KOPT-K1 (cell line): ENCODE results near the gene PLEKHA6.

ENCODE experiments used
- H3K27ac ChIP-seq: fragments of 200-600 bp; sonication (generic); 2 replicates; pipeline ENCODE4 v1.5.1; 2016; ENCODE audit warnings: antibody characterized with exemption, mild to moderate bottlenecking, low read depth, low read length; ENCODE audit not compliant: poor library complexity, severe bottlenecking
- H3K36me3 ChIP-seq: fragments of 200-600 bp; sonication (generic); 2 replicates; pipeline ENCODE4 v1.5.1; 2017; ENCODE audit warnings: antibody characterized with exemption, mild to moderate bottlenecking, low read length, moderate library complexity; ENCODE audit not compliant: insufficient read depth
- H3K9me3 ChIP-seq: fragments of 200-600 bp; sonication (generic); 2 replicates; pipeline ENCODE4 v1.5.1; 2017; ENCODE audit warnings: antibody characterized with exemption, low read length, mild to moderate bottlenecking; ENCODE audit not compliant: insufficient read depth, poor library complexity, severe bottlenecking

The PLEKHA6 gene

DNA sequence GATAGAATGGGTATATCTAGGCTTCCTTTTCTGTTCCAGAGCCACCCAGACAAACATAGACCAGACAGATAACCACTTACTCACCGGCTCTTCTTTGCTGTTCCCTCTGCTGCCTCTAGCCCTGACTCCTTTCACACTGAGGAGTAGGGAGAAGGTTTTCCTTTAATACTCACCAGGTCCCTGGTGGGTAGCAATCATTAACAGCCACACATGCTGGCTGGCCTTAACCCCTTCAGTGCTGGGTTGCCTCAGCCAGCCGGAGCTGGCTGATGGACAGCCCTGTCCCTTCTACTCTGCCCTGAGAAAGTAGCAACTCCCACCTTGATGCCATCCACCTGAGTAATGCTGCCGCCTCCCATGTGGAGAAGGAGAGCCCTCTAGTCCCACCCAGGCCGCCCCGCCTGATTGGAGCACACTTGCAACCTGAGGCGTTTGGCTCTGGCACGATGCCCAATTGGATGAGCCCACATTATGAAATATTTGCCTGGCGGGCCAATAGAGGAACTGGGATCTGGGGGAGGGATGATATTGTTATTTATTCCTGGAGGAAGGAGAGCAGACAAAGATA is 71.6 kb downstream of the PLEKHA6 start:
- Histone ChIP-seq H3K27ac (no peak overlapping the region), H3K36me3 (no peaks in the 10 kb centered on the region)

DNA sequence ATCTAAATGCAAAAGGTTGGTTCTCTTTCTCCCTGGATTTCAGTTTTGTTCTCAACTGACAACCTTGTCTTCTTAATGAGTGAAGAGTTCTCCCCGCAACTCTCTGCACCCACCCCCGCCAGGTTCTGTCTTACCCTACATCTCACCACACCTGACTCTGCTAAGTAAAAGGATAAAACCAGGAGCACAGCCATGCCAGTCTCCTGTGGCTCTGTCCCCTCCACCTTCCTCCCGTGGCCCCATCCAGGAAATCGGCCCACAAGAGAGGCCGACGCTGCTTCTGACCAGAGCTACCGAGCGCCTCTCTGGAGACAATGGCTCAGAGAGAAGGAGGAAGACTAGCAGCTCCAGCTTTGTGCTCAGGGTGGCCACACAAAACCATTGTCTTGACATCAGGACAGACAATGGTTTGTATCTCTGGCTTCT is 72.2 kb downstream of the PLEKHA6 start:
- Histone ChIP-seq H3K9me3 (peaks cover 5% of the 10 kb centered on the region), H3K36me3 (no peaks in the 10 kb centered on the region), H3K27ac (no peak overlapping the region)

More for the DNA sequence above, 71.6 kb downstream of the PLEKHA6 start:
- peaks cover 5% of the 10 kb centered on the region for H3K9me3 ChIP-seq

DNA sequence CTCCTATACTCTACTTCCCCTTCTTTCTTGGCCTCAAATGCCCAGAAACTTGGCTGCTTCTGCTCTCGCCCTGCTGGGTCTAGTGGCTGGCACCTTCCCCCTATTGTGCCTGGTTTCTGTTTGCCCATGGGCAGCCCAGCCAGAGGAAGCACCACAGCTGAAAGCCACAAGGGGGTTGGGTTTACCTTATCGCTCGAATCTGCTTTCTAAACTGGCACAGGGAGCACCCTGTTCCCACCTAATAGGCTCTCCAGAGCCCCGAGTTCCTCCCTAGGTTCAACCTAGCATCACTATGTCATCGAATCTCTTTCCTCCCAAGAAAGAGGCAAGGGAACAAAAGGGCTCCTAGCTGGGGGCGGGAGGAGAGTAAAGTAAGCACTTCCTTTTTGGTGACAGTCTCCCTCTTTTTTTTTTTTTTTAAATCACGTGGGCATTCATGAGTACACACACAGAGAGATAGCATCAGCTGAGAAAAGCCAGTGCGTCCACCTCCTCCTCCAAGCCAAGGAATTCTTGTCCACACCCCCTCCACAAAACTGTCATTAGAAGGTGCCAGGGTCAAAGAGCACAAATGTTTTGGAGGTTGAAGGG is 72.8 kb downstream of the PLEKHA6 start:
- H3K27ac ChIP-seq, result no peak overlapping the region
- H3K36me3 ChIP-seq, result no peaks in the 10 kb centered on the region
- H3K9me3 ChIP-seq, result peaks cover 5% of the 10 kb centered on the region

DNA sequence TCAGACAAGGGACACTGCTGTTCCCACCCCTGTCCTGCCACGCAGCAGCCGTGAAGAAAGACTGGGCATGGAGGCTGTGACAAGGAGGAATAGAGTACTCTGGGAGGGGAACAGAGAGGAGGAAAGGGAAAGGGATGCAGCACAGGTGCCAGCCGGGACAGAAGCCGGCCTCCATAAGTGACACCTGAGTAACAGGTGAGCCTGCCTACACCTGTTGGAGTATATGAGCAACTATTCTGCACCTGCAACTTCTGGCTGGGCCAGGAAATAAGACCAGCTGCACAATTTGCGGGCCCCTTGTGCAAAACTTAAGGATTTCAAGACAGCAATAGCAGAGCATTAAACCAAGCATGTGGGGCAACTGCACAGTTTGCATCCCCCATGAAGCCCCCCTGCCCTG is 73.4 kb downstream of the PLEKHA6 start:
- Histone ChIP-seq H3K36me3 (no peaks in the 10 kb centered on the region), H3K9me3 (peaks cover 4% of the 10 kb centered on the region), H3K27ac (no peak overlapping the region)

DNA sequence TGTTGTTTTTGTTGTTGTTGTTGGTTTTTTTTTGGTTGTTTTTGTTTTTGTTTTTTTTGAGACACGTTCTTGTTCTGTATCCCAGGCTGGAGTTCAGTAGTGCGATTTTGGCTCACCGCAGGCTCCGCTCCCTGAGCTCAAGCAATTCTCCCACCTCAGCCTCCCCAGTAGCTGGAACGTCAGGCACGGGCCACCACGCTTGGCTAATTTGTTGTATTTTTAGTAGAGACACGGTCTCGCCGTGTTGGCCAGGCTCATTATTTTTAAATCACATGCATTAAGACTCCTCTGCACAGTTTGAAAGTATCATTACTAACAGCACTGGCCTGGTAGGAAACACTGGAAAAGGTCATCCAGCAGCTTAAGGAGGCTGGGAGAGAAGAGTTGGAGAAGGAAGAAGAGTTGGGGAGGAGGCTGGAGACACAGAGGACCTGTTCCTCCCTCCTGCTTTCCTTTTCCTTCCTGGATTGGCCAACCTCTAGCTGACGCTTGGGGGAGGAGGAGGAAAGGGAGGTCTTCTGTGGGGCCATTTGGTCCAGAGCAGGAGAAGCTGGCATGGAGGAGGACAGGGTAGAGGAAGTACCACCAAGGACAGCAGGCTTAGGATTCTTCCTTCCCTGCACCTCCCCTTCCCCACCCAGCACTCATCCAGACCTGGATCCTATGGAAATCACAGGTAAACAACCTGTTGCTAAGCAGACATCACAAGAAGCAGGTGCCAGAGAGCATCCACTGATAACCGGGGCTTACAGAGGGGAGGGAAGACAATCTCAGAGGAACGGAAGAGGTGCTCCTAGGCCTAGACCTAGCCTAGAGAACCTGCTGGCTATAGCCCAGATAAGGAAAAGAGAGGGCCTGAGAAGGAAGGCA is 74.1 kb downstream of the PLEKHA6 start:
- Histone ChIP-seq H3K36me3 (no peaks in the 10 kb centered on the region), H3K27ac (no peak overlapping the region), H3K9me3 (no peaks in the 10 kb centered on the region)

DNA sequence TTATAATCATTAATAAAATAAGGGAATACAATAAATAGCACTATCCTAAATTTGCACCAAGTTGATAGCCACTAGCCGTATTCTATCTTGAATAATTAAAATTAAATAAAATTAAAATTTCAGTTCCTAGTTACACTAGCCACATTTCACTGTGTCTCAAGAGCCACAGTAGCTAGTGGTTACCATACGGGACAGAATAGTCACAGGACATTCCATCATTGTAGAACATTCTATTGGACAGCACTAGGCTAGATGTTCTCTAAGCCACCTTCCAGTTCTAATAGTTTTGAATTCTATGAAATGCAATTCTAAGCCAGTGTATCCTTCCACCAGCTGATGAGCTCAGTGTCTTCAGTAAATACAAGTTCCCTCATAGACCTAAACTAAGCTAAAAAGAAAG is 74.8 kb downstream of the PLEKHA6 start:
- no peak overlapping the region for H3K27ac ChIP-seq
- peaks cover 3% of the 10 kb centered on the region for H3K9me3 ChIP-seq
- H3K36me3 ChIP-seq, result no peaks in the 10 kb centered on the region

DNA sequence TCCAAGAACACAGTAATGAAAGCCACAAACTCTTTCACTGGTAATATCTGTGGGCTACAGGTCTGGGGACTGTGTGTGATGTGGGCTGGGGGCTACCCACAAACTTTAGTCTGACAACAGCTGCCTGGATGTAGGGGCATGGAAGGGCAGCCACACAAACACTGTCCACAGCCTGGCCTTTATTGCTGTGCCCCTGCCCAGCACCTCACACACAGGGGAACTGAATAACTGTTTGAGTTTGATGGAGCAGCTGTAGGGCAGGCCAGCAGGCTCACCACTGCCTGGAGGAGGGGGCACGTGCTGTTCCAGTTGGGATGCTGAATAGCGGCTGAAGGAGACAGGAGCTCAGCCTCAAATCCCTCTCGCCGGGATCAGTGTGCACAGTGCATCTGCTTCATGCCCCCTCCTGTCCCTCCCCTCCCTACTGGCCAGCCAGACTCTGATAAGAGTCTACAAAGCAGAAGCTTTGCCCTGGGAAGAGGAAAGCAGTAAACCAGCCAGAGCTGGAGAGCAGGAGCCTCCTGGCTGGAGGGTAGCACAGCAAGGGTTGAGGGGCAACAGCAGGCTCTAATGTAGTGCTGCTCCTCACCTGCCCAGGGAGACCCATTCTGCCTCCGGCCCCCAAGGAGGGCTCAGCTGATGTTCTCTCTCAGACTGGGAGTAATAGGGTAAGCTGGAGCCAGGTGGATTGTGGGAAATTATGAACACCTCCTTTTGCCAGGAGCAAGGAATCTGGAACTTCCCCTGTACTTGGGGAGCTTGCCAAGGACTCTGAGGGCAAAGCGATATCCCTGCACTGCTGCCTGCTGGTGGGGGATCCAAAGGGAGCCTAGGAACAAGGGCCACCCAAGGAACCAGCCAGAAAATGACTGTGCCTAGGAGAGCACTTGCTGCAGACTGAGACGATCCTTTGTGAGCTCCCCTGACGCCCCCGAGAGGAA is 75.7 kb downstream of the PLEKHA6 start:
- Histone ChIP-seq H3K9me3 (peaks cover 10% of the 10 kb centered on the region), H3K27ac (no peak overlapping the region)

DNA sequence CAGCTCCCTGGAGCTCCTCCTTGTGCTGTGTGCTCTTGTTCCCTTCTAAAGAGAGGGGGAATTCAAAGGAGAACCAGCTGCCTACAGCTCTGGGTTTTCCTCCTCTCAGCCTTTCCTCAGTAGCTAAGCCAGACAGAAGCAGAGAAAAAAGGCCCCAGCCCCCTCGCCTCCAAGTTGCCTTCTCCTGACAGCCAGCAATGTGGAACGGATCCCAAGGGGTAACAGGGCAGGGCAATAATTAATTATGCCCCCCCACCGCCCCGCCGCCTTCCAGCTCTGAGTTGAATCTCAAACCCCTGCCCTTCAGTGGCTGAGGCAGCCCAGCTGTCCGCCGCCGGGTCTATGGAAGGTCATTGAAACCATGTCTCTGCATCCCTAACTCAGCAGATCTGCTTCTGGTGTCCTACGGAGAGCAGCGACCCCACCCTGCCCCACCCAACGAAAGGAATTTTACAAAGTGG is 76.9 kb downstream of the PLEKHA6 start:
- Histone ChIP-seq H3K36me3 (no peaks in the 10 kb centered on the region), H3K27ac (no peak overlapping the region), H3K9me3 (peaks cover 10% of the 10 kb centered on the region)

More for the DNA sequence above, 75.7 kb downstream of the PLEKHA6 start:
- H3K36me3 ChIP-seq, result no peaks in the 10 kb centered on the region

DNA sequence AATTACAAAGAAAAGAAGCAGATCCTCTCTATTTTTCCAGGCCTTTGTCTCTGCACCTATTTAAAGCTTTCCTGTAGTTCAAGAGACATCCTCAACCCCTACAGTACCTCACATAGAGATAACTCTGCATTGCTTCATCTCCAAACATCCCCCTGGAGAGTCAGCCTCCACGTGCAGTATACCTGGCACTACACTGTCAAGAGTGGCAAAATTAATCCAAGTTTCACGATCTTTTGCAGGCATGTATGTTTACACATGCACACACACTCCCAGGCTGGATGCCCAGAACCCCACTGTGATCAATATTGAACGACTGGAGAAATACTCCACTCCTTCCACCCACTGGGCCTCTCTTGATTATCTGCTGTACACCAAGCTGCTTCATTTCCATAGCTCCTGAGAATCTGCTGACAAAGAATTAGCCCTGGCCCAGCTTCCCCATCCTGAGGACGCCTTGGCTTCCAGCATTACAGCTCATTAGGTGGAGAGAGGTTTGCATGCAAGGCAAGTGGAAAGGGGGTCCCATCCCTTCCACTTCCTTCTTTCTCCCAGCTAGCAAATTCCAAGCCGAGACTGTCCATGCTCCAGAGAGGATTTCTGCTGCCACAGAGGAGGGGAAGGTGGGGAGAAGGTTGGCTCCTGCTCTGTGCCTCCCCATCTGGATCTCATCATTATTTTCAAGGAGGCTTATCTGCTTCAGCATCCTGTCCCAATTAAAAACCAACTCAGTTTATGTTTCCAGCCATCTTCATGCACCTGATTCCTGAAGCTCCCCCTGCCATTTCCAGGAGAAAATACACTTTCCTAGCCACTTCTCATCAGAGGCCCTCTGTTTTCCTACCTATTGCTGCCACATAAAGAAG is 79.4 kb downstream of the PLEKHA6 start:
- no peaks in the 10 kb centered on the region for H3K36me3 ChIP-seq
- no peak overlapping the region for H3K27ac ChIP-seq
- H3K9me3 ChIP-seq, result peaks cover 10% of the 10 kb centered on the region

DNA sequence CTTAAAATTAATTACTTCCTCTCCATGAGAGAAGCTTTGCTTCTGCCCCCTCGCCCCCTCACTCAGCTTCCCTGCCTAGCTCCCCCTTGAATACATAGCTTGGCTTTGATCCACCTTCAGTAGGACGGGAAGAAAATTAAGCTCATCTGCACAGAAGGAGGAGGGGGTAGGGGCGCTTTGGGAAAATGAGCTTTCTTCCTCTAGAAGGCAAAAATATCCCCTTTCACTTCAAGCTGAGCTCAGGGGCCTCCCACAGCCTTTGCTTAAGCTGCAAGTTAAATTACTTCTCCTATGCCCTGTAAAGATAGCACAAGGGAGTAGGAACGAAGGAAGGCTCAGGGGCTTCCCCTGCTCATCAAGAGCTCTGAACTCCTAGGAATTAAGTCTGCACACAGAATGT is 80.8 kb downstream of the PLEKHA6 start:
- no peak overlapping the region for H3K27ac ChIP-seq
- H3K9me3 ChIP-seq, result peaks cover 10% of the 10 kb centered on the region
- H3K36me3 ChIP-seq, result no peaks in the 10 kb centered on the region

DNA sequence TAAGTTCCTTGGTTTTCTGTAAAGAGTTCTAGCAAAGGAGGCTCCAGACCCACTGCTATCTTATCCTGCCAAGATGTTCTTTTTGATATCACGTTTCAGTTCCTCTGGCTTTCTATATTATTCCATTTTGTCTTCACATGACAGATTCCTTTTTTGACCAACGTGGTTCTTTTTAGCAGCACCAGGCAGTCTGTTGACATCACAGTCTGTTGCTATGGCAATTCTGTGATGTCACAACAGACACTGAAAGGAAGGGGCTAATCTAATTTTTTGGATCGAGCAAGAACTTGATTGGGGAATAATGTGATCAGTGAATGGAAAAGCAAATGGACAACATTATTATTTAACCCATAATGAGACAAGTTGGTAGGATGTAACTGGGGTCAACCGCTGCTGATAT is 81.5 kb downstream of the PLEKHA6 start:
- Histone ChIP-seq H3K27ac (no peak overlapping the region), H3K36me3 (no peaks in the 10 kb centered on the region), H3K9me3 (peaks cover 10% of the 10 kb centered on the region)

DNA sequence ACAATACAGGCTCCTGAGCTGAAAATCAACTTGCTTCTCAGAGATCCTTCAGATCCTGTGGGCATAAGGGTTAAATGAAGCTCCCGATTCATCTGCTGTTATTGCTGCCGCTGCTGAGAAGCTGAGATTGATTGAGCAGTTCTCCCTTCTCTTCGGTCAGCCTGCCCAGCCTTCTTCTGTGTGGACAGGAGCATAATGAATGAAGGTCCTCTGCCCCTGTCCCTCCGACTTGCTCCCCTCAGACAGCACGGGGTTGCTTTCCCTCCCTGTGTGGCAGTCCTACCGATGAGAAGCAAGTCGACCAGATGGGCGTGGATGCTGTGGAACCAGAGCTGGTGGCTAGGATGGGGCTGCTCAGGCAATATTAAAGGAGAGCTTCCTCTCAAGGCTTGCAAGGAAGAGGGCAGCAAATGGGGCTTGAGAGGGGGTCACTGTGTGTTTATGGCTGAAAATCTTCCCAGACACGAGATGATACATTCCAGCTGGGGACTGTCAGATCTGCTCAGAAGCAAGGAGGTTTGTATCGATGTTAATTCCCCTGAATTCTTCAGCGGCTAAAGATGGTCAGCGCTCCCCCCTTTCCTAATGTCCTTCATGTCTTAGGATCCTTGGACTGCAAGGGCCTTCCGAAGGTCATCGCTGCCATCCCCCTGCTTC is 82.0 kb downstream of the PLEKHA6 start:
- peaks cover 10% of the 10 kb centered on the region for H3K9me3 ChIP-seq
- no peak overlapping the region for H3K27ac ChIP-seq
- H3K36me3 ChIP-seq, result no peaks in the 10 kb centered on the region

DNA sequence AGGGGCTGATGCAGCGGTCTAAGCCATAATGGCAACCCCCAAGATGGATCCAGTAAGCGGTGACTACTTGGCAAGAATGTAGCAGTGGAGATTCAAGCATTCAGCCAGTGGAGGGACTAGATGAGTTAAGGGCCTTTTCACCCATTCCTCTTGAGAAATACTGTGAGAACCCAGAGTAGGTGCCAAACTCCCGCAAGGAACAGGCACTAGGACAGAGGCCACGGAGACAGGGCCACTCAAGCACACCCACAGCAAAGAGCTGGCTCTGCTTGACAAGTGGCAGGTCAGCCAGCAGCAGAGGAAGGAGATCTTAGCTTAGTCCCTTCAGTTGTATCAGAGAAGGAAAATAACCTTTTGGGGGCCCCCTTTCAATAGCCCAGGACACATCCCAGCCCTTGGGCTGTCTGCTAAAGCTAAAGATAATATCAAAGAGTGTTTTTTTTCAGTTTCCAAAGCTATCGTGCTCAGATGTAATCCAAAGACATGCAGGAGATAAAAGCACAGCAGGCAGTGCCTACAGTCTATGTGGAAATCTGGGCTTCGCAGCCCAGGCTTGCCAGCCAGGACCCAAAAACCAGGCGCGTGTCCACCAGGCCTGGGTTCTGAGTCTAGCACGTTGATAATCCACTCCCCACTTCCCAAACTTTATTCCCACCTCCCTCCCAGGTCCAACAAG is 83.9 kb downstream of the PLEKHA6 start:
- Histone ChIP-seq H3K9me3 (peaks cover 10% of the 10 kb centered on the region), H3K27ac (no peak overlapping the region), H3K36me3 (no peaks in the 10 kb centered on the region)
